NB4 (cell line): ENCODE data around the gene CRIP3.

ENCODE experiments used
- CTCF ChIP-seq: IDR thresholded peaks from one replicate; pipeline ENCODE4 v1.5.1; 2012; ENCODE audit warnings: low read depth, low read length
- POLR2A ChIP-seq: IDR thresholded peaks from 2 replicates; pipeline ENCODE4 v1.6.1; 2011; ENCODE audit warnings: mild to moderate bottlenecking; ENCODE audit not compliant: insufficient read length; ENCODE audit errors: extremely low read depth

- TF ChIP-seq CTCF (no peak), POLR2A (no peak)
Observed at GRCh38 chr6:43313813-43314212, 5.2 kb upstream of the CRIP3 start.
